Retinal pigment epithelial cell (primary cell): ENCODE data around the gene GP1BA.

Experiments used
- DNase-seq: peaks from one replicate; pipeline ENCODE4 v3.0.0-alpha.2; 2010; ENCODE audit warnings: low read depth
- H3K4me3 ChIP-seq: 2 replicates; pipeline ENCODE4 v1.5.1; 2011; ENCODE audit warnings: mild to moderate bottlenecking, low read length, control low read depth, moderate library complexity
- TF ChIP-seq, protein P1 (sequence below): conservative IDR thresholded peaks from 2 replicates; pipeline ENCODE4 v1.5.1; 2011; ENCODE audit warnings: low read depth, low read length, control low read depth, inconsistent platforms

Gene GP1BA

DNA sequence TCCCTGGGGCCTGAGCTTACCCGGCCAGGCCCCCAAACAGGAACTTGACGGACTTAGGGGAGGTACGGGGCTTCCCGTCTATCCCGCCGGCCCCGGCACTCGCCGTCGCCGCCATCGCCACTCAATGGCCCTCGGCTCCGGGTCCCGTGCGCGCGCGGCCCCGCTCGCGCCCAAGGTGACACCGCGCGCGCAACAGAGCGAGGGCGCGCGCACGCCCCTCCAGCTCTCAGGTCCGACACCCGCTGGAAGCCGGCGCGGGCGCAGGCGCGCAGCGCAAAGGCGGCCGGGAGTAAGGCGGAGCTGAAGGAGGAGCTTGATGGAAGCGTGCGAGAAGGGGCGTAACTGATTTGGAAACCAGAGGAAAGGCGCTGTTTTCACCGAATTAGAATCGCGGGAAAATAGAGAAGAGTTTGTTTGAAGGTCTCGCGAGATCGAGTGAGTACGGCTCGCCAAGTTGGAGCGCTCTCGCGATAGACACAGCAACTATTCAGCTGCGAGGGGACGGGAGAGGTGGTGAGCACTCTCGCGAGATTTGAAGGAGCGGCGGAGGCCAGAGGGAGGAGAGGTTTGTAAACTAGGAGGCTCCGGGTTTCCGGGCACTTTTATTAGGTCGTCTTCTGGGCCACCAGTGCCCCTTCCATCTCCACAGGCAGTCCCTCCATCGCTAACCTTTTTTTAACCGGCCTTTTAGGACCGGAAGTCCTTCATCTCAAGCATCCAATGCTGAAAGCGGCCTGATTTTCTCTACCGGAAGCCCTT is 7.9 kb downstream of the GP1BA start, which contains the start of the genes RNF167 and SLC25A11:
RNF167 (plus strand) TSS at position 473 of the 759 bp plus-strand sequence. CDS start 642 bp downstream, outside the sequence.
SLC25A11 (minus strand) TSS at position 251 of the 759 bp plus-strand sequence; CDS start at position 115, 136 bp downstream.
- peak within 1 kb of the TSS; percentile 96 for H3K4me3 ChIP-seq
- TF ChIP-seq, protein P1, sequence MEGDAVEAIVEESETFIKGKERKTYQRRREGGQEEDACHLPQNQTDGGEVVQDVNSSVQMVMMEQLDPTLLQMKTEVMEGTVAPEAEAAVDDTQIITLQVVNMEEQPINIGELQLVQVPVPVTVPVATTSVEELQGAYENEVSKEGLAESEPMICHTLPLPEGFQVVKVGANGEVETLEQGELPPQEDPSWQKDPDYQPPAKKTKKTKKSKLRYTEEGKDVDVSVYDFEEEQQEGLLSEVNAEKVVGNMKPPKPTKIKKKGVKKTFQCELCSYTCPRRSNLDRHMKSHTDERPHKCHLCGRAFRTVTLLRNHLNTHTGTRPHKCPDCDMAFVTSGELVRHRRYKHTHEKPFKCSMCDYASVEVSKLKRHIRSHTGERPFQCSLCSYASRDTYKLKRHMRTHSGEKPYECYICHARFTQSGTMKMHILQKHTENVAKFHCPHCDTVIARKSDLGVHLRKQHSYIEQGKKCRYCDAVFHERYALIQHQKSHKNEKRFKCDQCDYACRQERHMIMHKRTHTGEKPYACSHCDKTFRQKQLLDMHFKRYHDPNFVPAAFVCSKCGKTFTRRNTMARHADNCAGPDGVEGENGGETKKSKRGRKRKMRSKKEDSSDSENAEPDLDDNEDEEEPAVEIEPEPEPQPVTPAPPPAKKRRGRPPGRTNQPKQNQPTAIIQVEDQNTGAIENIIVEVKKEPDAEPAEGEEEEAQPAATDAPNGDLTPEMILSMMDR = no peak
- peak; percentile 99 for DNase-seq

DNA sequence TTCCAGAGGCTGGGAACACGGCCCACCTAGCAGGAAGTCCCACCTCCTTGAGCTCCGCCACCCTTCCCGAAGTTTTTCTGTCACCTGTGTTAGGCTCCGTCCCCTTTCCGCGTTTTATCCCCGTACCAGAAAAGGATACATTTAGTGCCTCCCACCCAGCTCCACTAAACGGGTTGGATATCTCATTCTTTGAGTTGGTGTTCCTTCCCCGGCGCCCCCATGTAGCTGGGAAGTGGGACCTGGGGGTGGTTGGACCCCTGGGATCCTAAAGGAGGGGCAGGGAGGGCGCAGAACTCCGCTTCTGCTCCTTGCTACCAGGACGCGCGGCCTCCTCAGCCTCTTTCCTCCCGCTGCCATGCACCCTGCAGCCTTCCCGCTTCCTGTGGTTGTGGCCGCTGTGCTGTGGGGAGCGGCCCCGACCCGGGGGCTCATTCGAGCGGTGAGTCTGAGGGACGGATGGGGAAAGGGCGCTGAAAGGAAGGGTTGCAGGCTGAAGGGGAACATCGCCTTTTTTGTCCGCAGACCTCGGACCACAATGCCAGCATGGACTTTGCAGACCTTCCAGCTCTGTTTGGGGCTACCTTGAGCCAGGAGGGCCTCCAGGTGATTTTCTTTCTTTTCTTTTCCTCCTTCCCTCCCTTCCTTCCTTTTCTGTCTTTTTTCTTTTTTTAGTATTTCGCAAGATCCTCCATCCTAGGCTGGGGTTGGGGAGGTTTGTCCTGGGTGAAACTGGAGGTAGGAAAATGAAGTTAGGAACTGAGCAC is 8.7 kb downstream of the GP1BA start:
- no peak for DNase-seq
- TF ChIP-seq, protein P1 = no peak
- peak overlapping the region; percentile 96 for H3K4me3 ChIP-seq

DNA sequence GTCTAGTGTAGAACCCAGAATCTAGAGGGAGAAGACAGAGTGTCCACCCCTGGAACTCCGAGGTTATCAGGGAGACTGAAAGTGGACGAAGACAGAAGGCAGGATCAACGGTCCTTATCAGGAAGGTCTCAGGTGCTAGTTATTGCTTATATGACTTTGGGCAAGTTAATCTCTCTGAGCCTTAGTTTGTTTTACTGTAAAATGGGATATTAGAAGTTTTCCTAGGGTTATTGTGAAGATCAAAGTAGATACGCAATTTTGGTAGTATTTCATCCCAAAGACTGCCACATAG is 9.2 kb downstream of the GP1BA start:
- peak overlapping the region; percentile 96 for H3K4me3 ChIP-seq
- DNase-seq = no peak

DNA sequence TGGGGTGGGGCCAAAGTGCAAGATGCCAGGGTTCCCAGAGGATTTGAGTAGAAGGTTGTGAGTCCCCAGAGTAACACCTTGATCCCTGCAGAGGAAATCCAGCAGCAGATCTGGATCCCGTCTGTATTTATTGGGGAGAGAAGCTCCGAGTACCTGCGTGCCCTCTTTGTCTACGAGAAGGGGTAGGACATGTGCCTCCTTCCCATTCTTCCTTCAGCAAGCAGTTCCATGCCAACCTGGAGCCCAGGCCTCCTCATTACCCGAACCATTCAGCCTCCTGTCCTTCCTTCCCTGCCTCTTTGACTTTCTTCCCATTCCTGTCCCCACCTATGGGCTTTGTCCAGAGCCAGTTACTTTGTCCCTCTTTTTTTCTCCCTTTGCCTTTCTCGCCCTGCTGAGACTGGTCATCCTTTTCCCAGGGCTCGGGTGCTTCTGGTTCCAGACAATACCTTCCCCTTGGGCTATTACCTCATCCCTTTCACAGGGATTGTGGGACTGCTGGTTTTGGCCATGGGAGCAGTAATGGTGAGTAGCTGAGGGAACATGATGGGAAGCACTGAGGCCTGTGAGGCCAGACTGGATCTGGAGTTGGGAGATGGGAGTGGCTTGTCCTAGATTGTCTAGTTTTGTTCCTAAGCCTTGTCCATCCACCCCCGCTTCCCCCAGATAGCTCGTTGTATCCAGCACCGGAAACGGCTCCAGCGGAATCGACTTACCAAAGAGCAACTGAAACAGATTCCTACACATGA is 10.9 kb downstream of the GP1BA start:
- TF ChIP-seq, protein P1 = no peak
- no peak overlapping the region for H3K4me3 ChIP-seq
- no peak for DNase-seq

More for the DNA sequence above, 9.2 kb downstream of the GP1BA start:
- TF ChIP-seq, protein P1 = no peak

DNA sequence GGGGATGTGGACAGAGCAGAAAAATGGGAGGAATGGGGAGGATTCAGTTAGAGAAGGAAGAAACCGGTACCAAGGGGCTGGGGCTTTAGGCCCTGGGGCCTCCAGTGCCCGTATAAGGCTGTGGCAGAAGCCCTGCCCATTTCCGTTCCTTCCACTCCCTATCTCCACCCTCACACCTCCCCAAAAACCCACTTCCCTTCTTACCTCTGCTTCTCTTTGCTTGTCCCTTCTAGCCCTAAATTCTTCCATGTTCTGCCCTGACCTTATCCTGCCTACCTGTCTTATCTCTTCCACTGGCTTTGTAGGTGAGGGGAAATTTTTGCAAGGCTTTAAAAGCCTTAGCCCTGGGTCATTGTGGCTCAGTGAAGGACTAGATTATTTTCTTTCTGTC is 12.1 kb downstream of the GP1BA start:
- DNase-seq = no peak
- TF ChIP-seq, protein P1 = no peak
- H3K4me3 ChIP-seq = no peak overlapping the region

DNA sequence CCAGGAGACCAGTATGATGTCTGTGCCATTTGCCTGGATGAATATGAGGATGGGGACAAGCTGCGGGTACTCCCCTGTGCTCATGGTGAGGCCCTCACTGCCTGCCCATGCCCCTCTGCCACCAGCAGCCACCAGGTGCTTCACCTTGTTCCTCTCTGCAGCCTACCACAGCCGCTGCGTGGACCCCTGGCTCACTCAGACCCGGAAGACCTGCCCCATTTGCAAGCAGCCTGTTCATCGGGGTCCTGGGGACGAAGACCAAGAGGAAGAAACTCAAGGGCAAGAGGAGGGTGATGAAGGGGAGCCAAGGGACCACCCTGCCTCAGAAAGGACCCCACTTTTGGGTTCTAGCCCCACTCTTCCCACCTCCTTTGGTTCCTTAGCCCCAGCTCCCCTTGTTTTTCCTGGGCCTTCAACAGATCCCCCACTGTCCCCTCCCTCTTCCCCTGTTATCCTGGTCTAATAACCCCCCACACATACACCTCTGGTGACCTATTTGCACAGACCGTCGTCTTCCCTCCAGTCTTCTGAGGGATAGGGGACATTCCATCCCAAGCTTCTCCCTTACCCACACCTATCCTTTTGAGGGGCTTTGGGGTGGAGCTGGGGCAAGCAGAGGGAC is 12.6 kb downstream of the GP1BA start:
- H3K4me3 ChIP-seq = no peak overlapping the region
- TF ChIP-seq, protein P1 = no peak
- DNase-seq = no peak
